PFSK-1 (cell line): Measurements from ENCODE around the gene RPS10.

Experiments used
- FOXP2 ChIP-seq: optimal IDR thresholded peaks from 2 replicates; pipeline ENCODE3; 2011; ENCODE audit warnings: borderline replicate concordance, control low read depth, inconsistent platforms; ENCODE audit not compliant: insufficient read depth; ENCODE audit errors: extremely low read length, extremely low read depth
- POLR2AphosphoS5 ChIP-seq: IDR thresholded peaks from 2 replicates; pipeline ENCODE4 v1.6.1; 2012; ENCODE audit warnings: low read depth, mild to moderate bottlenecking, control low read depth, low read length, moderate library complexity
- REST ChIP-seq, 2 experiments: IDR thresholded peaks; 2 replicates each; pipeline versions ENCODE4 v1.6.1 to v1.8.0; 2011 to 2012; ENCODE audit warnings: low read depth in 2 of 2, low read length in 2 of 2, control low read depth in 1 of 2, inconsistent platforms in 1 of 2, mild to moderate bottlenecking in 1 of 2, moderate library complexity in 1 of 2; ENCODE audit not compliant: insufficient read depth in 1 of 2
- SIN3A ChIP-seq: IDR thresholded peaks from 2 replicates; pipeline ENCODE4 v1.6.1; 2012; ENCODE audit warnings: mild to moderate bottlenecking, low read length, moderate library complexity, borderline replicate concordance; ENCODE audit not compliant: insufficient read depth
- TAF1 ChIP-seq: IDR thresholded peaks from 2 replicates; pipeline ENCODE4 v1.6.1; 2012; ENCODE audit warnings: low read length, control low read depth, borderline replicate concordance; ENCODE audit not compliant: insufficient read depth

RPS10 gene

GRCh38 chr6:34472425-34472824, 46.6 kb upstream of the RPS10 start:
- no peak for TF ChIP-seq REST (IDR thresholded peaks at IDR 0.05; ENCODE audit: insufficient read depth in 1 of 2, low read depth in 2 of 2, low read length in 2 of 2)

GRCh38 chr6:34469499-34469898, 43.6 kb upstream of the RPS10 start:
- TF ChIP-seq FOXP2 (peak; percentile 18), TAF1 (no peak)

DNA sequence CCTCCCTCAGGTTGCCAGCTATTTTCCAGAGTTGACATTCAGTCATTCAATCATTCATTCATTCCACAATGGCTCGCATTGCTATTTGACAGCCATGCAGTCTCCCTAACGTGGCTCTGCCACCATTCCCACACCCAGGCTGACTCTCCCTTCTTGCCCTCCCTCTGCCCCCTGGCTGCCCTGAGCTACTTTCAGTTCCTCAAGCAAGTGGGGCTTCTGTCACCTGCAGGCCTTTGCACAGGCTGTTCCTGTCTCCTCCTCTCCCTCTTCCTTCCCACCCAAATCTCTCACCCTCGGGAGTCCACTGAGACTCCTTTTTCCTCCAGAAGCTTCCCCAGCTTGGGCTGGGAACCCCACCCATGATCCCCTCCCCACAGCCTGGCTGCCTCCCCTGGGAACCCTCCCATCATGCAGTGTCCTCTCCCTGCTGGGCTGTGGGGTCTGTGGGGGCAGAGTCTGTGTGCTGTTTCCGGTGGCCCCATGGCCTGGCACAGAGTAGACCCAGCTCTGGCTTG, 42.6 kb upstream of the RPS10 start:
- TF ChIP-seq TAF1, result no peak

- TF ChIP-seq TAF1, result no peak
- no peak for TF ChIP-seq FOXP2
- no peak for TF ChIP-seq REST (IDR thresholded peaks at IDR 0.05; ENCODE audit: insufficient read depth in 1 of 2, low read depth in 2 of 2, low read length in 2 of 2)
- no peak for TF ChIP-seq SIN3A
- TF ChIP-seq POLR2AphosphoS5, result no peak
Observed at GRCh38 chr6:34466242-34467185, 40.6 kb upstream of the RPS10 start.

GRCh38 chr6:34465531-34466241, 39.8 kb upstream of the RPS10 start, which contains the start of gene PACSIN1:
Gene PACSIN1 (plus strand): TSS chr6:34466076. CDS start chr6:34526306, 60,230 bp downstream.
- TF ChIP-seq TAF1, result no peak

DNA sequence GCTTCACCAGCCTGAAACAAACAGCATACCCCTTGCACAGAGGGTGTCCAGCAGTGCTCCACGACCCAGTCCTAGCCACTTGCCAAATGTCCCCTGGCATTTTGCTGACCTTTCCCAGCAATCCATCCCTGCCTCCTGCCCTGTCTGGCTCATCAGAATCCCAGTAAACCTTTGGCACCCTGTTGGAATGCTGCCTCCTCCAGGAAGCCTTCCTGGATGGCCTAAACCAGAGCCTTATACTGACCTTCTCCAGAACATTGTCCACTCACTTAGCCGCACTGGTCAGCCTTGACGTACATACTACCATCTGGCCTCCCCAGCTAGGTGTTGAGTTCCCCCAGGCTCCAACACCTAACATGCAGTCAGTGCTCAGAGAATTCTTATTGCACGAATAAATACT, 38.0 kb upstream of the RPS10 start:
- TF ChIP-seq REST (IDR thresholded peaks at IDR 0.05; ENCODE audit: insufficient read depth in 1 of 2, low read depth in 2 of 2, low read length in 2 of 2), result no peak

- TF ChIP-seq POLR2AphosphoS5 (no peak), SIN3A (no peak), FOXP2 (no peak), REST (IDR thresholded peaks at IDR 0.05; ENCODE audit: insufficient read depth in 1 of 2, low read depth in 2 of 2, low read length in 2 of 2) (no peak), TAF1 (no peak)
Observed at GRCh38 chr6:34463299-34463698, 37.4 kb upstream of the RPS10 start.
